HG02571 (cell line): ENCODE data around the gene SLC35A3.
"Not testable (repeated sequence)": the region's sequence is repeated elsewhere in the genome, so short reads cannot be mapped to it uniquely, and the experiment has no call there.

Experiments used
- ATAC-seq: cut with Tn5 transposase; IDR thresholded peaks from one replicate; pipeline ENCODE4 v1.9.1; 2021; ENCODE audit warnings: mild to moderate bottlenecking, moderate library complexity; ENCODE audit not compliant: unreplicated experiment

SLC35A3 gene

DNA sequence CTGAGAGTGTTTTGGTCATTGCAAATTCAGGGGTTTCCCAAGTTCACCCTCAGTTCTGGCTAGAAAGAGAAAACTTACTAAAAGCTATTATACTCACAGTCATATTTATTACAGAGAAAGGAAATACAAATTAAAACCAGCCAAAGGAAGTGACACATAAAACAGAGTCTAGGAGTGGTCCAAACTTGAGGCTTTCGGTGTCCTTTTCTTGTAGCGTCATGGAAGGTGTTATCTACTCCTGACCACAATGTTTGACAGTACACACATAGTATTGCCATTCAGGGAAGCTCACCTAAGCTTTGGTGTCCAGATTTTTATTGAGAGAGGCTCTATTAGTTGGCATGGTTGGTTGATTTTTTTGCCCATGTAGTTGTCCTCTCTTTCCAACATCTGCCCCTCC is 59.0 kb downstream of the SLC35A3 start:
- ATAC-seq, result no peak

DNA sequence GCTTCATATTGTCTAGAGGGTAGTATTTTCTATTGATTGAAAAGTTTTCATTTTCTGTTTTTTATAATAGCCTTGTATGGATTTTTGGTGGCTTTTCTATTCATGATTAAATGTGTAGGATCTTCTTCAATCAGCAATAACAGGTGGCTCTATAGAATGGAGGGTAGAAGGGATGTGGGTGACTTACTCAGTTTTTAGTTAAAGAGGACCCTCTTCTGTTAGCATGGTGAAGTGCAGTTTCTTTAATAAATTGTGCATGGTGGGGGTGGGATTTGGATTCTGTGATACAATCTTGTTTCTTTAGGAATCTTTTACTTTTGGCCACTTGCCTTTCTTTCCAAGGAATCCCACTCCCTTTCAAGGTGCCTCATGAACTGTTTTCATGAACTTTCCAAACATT is 64.7 kb downstream of the SLC35A3 start:
- no peak for ATAC-seq

DNA sequence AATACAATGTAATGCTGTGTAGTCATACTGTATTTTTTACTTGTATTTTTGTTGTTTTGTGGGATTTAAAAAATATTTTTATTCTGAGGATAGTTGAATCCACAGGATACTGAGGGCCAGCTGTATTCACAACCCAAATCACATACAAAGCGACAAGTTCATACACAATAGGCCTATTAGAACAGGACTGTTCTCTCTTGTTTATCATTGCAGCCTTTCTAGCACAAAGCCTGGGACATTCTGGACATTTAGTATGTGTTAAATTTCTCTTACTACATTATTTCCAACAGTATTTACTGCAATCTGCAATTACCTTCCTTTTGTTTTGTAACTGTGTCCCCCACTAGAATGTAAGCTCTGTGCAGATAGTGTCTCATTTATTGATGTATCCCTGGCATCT is 65.4 kb downstream of the SLC35A3 start:
- no peak for ATAC-seq

DNA sequence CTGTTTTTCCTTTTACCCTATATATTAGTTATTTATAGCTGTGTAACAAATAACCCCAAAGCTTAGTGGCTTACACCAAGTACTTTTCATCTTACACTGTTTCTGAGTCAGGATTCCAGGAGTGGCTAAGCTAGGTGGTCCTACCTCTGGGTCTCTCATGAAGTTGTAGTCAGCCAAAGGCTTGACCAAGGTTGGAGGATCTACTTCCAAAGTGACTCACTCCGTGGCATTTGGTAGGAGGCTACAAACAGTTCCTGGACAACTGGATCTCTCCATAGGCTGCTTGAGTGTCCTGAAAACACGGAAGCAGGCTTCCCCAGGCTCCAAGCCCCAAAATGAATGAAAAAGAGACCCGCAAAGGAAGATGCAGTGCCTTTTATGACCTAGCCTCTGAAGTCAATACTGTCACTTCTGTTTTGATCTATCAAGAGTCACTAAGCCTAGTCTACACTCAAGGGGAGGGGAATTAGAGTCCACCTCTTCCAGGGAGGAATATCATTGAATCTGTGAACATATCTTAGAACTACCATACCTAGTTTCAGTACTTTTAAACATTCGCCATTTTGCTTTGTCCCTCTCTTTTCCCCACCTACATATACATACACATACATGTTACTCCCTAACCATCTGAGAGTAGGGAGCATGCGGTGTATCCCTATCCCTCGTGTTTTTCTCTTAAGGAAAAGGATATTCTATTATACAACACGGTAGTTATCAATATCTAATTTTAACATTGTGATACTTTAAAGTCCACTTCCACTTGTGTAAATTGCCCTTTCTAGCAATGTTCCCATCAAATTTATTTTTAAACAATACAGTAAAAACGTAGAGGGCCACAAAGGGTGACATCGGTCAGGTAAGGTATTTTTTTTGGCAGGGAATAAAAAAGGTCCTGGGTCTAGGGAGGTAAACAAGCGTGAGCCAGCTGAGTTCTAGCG is 67.2 kb downstream of the SLC35A3 start:
- ATAC-seq, result no peak

DNA sequence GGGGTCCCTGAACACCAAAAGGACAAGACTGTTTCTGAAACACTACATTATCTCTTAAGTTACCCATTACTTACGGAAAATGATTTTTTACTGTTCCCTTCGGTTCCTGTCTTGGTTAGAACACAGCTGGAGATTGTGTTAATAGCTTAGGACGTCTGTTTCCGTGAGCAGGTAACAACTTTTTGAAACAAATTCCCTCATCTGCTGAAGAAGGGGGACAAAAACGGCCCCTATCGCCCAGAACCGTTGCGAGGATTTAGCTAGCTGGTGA is 67.8 kb downstream of the SLC35A3 start:
- no peak for ATAC-seq

DNA sequence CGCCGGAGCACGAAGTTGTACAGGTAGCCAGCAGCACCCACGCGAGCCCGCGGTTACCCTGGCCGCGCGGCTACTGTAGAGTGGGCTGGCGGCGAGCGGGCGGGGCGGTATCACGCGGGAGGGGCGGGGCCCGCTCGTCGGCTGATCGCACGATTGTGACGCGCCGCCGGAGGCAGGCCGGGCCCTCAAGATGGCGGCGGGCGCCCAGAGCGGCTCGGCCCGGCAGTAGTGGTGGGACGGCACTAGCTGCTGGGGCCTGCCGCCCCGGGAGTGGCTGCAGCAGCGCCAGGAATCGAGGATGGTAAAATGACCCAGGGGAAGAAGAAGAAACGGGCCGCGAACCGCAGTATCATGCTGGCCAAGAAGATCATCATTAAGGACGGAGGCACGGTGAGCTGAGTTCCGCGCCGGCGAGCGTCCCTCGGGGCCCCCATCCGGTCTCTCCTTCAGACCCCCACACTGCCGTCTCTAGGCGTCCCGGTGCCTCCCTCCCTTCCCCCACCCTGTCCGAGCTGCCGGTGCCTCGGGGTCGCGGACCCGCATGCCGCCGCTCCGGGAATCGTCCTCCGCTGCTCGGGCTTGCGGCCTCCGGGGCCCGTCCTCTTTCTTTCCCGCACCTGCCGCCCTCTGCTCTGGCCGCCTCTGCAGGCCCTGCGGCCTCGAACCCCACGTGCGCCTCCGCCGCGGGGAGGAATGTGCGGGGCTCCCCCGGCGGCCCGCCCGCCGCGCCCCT is 68.3 kb downstream of the SLC35A3 start:
- peak; percentile 87 for ATAC-seq

DNA sequence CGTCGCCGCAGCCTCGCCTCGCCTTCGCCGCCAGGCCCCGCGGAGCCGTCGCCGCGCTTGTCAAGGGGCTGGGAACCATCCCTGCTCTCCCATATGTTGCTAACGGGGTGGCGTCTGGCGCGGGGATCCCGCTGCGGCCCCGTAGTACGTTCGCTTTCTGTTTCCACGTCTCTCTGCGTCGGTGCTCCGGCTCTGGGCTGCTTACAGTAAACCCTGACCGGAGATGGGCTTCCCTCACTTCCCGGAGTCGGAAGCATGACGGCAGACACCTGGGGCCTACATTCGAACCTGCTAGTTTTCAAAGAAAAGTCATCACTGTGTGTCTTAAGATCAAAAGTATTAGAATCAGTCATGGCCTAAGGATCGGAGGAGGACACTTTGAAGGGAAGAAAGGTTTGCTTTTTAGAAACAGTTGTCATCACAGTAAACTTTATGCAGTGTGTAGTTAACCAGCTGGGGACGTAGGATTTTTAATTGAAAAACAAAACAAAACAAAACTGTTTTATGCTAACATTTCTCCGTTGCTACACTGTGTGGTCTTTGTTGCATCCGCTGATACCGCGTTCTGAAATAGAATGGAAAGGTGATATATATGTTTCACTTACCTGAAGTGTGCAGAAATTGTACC is 69.0 kb downstream of the SLC35A3 start:
- peak; percentile 50 for ATAC-seq

DNA sequence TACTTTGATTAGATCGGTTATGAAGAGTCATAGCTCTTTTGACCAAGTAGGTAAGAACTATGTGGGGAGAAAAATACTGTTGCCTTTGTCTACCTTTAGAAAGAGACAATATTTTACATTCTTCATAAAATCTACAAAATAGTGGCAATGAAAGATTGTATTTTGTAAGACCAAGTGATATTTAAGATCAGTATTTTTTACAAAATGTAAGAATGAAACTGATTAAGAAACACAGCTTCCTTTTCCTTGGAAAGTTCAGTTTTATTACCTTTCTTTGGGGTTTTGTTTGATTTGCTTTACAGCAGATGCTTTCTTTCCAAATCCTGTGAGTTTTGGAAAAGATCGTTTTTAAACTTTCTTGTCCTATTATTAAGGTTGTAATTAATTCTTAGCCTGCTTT is 69.8 kb downstream of the SLC35A3 start:
- ATAC-seq, result no peak

DNA sequence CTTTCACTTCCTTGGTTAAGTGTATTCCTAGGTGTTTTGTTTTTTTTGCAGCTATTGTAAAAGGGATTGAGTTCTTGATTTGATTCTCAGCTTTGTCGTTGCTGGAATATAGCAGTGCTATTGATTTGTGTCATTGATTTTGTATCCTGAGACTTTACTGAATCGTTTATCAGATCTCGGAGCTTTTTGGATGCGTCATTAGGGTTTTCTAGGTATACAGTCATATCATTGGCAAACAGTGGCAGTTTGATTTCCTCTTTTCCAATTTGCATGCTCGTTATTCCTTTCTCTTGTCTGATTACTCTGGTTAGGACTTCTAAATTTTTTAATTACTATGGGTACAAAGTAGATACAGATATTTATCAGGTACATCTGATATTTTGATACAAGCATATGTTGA is 75.4 kb downstream of the SLC35A3 start:
- ATAC-seq, result no peak

DNA sequence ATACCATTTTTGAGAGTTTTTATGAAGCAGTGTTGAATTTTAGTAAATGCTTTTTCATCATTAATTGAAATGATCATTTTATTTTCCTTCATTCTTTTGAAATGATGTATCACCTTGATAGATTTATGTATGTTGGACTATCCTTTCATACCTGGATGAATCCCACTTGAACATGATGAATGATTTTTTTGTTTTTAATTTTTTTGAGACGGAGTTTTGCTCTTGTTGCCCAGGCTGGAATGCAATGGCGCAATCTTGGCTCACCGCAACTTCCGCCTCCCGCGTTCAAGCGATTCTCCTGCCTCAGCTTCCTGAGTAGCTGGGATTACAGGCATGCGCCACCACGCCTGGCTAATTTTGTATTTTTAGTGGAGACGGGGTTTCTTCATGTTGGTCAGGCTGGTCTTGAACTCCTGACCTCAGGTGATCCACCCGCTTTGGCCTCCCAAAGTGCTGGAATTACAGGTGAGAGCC is 77.5 kb downstream of the SLC35A3 start:
- not testable (repeated sequence) for ATAC-seq

DNA sequence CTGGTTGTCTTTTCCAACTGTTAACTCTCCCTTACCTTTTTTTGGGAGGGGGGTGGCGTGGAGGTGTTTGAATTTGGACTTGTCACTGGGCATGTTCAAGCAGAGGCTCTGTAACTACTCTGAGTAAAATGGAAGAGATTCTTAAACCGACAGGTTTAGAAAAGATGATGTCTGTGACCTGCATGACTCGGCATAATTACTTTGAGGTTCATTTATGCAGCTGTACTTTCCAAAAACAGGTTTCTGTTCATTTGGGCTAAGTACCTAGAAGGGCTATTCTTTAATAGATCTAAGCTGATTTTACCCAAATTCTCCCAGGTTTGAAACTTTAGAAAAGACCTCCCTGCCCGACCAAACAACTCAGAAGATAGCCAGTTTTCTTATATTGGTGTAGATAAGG is 80.3 kb downstream of the SLC35A3 start:
- no peak for ATAC-seq

DNA sequence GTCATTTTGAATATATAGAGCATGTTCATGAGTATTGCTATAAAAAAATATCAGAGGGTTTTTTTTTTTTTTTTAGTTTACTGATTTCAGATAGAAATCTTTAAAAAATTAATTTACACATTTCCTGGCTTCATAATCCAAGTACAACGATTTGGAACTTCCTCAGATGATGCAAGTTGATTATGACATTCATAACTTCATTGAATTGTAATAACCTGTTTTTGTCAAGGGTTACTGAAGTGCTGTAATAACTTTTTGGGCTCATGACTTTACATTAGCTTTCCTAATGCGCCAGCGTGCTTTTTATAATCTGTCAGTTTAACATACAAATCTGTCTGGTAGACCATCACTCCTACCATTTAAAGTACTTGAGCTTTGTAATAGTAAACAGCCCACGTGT is 81.6 kb downstream of the SLC35A3 start:
- ATAC-seq, result no peak

DNA sequence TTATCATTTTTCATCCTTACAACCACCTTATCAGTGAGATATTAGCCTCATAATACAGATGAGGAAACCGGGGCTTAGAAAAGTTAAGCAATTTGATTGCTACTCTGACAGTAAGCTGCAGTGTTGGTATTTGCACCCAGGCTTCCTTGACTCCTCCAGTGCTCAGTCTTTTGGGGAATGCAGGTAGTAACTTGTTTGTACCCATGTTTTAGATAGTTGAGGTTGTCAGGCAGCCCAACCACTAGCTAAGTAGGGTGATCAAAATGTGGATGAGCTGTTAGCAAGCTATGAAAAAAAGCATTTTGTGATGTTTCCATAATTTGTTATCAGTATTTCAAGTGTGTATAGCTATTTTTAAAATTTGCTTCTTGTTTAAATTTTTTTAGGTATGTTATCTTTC is 82.1 kb downstream of the SLC35A3 start:
- ATAC-seq, result no peak

DNA sequence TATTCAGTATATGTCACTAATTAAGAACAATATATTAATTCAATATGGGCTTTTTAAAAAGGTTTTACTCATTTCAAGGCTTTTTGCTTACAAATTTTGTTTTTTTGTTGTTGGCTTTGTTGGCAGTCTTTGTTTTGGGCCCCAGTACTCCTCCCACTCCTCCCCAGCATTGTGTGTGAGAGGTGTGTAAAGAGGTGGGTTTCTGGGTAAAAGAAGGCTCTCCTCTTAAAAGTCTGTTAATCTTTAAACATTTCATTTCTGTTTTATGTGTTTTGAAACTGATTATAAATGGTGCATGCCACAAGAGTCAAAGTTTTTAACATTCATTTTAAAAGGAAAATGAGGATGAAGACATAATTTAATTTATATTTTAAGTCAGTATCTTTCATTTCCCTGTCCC is 83.3 kb downstream of the SLC35A3 start:
- no peak for ATAC-seq

DNA sequence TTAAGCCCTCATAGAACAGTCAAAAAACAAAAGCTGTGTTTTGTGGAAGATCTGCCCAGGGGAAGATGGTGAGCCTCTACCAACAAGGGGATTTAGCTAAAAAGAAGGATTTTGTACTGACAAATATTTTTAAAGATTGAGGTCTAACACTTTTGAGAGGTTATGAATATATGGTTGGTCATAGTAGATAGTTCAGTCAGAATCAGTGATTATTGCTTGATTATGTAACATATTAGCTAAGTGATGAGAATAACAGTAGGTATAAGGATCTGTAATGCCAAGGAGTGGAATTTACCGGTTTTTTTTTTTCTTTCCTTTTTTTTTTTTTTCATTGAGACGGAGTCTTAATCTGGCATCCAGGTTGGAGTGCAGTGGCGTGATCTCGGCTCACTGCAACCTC is 83.9 kb downstream of the SLC35A3 start:
- ATAC-seq, result no peak

DNA sequence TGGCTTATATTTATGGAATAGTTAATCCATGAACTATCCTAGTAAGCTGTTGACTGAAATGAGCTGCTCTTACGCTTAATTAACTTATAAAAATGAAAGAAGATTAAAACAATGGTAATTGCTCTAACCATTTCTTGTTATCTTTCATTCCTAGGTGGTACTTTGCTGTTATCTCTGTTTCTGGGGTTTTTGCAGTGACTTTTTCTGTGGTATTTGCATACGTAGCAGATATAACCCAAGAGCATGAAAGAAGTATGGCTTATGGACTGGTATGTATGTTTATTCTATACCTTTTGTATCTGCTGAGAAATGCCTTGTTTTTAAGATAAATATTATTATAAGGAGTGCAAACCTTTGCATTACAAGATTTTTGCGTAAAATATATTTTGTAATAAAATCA is 91.9 kb downstream of the SLC35A3 start:
- ATAC-seq, result no peak

DNA sequence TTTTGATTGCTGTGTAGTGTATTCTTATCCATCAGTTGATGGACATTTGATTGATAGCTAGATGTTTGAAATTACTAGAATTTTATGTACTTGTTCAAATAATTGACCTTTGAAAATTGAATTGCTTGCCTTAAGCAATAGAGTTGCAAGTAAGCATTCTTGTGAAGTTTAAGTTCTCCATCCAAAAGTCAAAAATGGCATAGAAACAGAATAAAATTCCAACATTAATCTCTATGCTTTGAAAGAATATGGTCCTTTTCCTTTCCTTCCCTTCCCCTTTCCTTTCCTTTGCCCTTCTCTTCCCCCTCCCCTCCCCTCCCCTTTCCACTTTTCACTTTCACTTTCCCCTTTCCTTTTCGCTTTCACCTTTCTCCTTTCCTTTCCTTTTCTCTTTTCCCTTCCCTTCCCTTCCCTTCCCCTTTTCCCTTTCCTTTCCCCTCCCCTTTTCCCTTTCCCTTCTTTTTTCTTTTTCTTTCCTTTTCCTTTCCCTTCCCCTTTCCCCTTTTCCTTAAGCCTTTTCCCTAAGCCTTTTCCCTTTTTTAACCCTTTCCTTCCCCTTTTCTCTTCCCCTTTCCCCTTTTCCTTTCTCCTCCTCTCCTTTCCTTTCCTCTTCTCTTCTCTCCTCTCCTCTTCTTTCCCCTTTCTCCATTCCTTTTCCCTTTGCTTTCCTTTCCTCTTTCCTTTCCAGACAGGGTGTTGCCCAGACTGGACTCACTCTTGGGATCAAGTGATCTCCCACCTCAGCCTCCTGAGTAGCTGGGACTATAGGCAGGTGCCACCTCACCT is 95.6 kb downstream of the SLC35A3 start:
- ATAC-seq, result no peak

DNA sequence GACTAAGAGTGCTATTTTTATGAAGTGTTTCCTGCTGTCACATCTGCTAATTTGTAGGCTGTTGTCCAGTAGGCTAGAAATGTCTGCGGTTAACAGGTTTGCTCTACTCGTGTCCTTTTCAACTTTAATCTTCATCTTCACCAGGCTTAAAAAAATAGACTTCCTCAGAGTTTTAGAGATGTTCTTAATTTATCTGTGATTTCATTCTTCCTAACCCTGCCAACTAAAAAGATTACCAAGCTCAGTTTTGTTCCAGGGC is 96.1 kb downstream of the SLC35A3 start:
- ATAC-seq, result no peak

DNA sequence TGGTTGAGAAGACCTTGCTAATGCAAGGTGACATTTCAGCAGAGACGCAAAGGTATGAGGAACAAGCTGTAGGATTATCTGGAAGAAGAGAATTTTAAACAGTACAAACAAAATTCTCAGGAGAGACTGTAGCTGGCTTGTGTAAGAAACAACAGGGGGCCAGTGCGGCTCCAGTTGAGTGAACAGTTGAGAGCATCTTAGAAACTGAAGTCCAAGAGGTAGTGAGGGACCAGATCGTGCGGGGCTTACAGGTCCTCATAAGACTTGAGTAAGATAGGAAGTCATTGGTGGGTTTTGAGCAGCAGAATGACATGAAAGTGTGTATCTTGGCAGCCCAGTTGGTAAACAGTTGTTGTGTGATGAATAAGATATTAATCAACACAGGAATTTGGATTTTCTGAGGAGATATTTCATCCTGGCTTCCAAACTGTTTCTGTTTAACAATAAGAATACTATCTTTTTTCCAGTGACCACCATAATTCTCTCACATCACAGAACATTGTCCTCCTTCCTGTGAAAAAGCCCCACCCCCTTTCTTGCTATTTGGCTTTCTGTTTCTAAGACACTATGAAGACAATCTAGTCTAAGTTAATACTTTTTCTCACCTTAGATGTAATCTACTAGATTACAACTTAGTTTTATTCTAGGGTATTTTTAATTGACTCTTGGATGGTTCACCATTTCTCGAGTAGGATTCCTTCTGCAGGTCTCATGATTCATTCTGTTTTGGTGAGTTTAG is 100.6 kb downstream of the SLC35A3 start:
- no peak for ATAC-seq

DNA sequence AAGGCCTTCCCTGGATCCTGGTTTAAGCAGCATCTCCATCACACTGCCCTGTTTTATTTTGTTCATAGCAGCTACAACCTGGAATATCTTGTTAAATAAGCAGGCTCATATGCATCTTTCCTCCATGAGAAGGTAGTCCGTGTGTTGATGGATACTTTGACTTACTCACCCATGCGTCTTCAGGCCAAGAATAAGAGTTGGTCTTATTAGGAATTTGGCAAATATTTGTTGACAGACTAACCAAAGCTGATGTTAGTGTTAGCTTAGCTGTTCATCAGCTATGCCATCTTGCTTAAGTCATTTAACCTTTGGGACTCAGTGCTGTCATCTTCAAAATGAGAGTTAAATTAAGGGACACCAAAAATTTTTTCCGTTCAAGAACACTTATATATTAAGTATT is 103.7 kb downstream of the SLC35A3 start:
- ATAC-seq, result no peak
